HG02678 (cell line): ENCODE data around the gene SWT1.
"Not testable (repeated sequence)": the region's sequence is repeated elsewhere in the genome, so short reads cannot be mapped to it uniquely, and the experiment has no call there.

Experiments used
- ATAC-seq: cut with Tn5 transposase; IDR thresholded peaks from one replicate; pipeline ENCODE4 v1.9.1; 2021; ENCODE audit warnings: mild to moderate bottlenecking, moderate library complexity; ENCODE audit not compliant: unreplicated experiment

SWT1 gene

DNA sequence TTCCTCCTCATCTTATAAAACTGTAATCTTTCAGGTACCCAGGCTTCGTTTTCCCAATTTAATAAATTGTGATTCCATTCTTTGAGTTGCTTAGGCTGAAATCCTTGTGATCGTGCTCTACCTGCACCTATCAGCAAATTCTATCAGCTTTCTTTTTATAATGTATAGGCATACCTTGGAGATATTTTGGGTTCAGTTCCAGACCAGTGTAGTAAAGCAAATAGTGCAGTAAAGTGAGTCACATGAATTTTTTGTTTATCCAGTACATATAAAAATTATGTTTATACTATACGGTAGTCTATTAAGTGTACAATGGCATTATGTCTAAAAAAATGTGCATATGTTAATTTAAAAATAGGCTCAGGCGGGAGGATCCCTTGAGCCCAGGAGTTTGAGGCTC, 5.5 kb downstream of the SWT1 start:
- ATAC-seq = no peak

DNA sequence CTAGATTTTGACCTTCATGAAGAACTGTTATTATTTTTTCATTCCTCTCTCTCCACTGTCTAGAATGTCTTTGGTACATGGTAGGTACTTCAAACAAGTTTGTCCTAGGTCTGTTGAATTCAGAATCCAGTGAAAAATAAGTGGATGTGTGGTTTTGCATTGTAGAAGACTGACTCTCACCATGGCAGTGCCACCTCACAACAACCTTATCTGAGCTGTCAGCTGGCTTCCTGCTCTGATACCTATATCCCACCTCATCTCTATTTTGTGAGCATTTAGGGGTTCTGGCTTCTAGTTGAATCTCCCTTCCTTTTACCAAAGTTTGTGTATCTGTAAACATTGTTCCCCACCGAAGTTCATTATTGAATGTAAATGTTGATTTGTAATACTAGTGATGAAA, 9.1 kb downstream of the SWT1 start:
- ATAC-seq = no peak

DNA sequence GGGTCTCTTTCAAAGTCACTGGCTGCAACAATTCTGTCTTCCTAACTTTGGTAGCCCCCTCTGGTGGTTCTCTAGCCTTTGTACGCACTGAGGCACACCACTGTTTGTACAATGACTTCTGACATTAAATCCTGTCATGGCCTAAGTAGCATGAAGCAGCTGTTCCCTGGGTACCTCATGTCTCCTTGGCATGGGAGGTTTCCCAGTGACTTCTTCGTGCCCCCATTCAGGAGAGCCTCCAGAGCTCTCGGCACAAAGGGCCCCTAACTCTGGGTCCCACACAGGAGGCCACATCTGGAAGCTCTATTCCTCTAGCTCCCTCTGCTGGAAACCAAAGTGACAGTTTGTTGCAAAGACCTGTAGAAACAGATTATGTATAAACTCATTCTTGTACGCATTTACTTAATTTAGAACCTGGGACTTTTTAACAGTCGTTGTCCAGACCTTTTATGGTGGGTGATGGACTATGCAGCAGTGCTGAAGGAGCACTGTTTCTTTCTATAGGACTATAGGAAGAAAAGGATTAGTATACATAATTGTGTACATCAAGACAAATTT, 13.4 kb downstream of the SWT1 start:
- ATAC-seq = peak; percentile 93

DNA sequence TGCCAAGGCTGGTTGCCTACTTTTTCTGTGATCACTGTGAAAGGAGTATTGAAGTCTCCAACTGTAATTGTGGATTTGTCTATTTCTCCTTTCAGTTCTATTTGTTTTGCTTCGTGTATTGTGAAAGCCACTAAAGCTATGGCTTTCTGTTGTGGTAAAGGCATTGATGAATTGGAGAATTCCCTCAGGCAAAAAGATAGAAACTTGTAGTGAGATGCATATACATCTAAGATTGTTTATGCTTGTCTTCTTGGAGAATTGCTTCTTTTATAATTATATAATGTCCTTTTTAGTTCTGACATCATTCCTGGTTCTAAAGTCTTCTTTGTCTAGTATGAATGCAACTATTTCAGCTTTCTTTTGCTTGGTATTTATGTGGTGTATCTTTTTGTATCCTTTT, 36.8 kb downstream of the SWT1 start:
- no peak for ATAC-seq

DNA sequence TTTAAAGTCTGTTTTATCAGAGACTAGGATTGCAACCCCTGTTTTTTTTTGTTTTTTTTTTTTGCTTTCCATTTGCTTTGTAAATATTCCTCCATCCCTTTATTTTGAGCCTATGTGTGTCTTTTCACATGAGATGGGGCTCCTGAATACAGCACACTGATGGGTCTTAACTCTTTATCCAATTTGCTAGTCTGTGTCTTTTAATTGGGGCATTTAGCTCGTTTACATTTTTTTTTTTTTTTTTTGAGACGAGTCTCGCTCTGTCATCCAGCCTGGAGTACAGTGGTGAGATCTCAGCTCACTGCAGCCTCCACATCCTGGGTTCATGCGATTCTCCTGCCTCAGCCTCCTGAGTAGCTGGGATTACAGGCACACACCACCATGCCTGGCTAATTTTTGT, 41.7 kb downstream of the SWT1 start:
- not testable (repeated sequence) for ATAC-seq

DNA sequence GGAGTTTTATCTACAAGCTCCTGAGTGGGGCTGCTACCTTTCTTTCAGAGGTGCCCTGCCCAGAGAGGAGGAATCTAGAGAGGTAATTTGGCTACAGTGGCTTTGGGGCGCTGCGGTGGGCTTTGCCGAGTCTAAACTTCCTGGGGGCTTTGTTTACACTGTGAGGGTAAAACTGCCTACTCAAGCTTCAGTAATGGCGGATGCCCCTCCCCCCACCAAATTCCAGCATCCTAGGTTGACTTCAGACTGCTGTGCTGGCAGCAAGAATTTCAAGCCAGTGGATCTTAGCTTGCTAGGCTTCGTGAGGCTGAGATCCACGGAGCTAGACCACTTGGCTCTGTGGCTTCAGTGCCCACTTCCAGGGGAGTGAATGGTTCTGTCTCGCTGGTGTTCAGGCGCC, 43.9 kb downstream of the SWT1 start:
- no peak for ATAC-seq

DNA sequence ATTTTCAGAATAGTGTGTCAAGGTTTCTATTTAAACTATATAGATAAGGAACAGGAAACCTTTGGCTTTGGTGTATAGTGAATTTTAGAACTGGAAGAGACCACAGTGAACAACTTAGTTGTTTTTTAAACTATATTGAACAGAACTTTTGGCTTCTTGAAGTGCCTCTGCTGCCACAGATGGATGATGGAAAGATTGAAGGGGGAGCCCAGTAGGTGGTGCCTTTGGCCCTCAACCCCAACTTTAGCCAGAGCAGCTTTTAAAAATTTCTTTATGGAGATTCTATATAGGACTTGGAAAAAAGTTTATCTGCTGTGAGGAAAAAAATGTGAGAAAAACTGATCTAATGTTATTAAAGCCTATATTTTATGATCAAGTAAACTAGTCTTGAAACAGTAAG, 50.2 kb downstream of the SWT1 start:
- ATAC-seq = no peak

DNA sequence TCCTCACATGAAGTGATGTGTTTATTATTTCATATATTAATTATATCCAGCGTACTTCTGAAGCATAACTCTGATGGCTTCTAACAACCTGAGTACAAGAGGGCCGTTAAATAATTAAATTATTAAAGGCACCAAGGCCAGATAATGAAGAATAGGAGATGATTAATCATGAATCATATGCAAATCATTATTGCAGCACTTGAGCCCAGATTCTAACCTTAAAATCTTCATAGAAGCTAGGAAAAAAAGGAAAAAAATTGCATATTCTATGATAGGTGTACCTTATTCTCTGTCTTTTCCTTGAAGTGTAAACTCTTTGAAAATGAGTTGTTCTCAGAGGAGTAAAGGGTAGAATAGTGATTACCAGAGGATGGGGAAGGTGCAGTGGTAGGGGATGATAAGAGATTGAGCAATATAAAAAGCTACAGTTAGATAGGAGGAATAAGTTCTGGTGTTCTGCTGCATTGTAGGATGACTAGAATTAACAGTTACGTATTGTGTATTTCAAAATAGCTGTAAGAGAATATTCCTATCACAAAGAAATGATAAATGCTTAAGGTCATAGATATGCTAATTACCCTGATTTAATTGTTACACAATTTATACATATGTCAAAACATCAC, 51.1 kb downstream of the SWT1 start:
- ATAC-seq = no peak

DNA sequence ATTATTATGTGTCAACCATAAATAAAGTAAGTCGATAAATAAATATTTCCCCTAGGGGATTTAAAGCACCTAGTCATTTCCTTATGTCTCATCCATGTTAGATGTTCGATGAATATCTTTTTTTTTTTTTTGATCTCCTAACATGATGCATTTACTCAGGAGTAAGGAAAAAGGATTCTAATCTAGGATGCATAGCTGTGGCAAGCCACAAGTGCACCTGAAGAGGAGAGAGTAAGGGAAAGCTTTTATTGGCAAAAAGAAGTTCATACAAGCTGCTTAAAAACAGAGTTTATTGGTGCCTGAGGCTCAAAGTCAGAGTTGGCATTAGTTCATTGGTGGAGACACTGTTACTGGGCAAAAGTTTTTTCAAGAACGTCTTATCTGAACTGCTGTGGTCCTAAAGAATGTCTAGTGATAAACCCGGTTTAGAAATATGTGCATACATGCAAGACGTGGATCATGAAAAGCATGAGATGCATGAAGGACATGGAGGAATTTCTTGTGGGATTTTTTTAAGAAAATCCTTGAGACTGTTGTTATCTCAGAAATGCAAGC, 51.7 kb downstream of the SWT1 start:
- ATAC-seq = no peak

DNA sequence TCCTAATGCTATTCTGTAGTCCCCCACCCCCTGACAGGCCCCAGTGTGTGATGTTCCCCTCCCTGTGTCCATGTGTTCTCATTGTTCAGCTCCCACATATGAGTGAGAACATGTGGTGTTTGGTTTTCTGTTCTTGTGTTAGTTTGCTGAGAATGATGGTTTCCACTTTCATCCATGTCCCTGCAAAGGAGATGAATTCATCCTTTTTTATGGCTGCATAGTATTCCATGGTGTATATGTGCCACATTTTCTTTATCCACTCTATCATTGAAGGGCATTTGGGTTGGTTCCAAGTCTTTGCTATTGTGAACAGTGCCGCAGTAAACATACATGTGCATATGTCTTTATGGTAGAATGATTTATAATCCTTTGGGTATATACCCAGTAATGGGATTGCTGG, 52.4 kb downstream of the SWT1 start:
- ATAC-seq = not testable (repeated sequence)

DNA sequence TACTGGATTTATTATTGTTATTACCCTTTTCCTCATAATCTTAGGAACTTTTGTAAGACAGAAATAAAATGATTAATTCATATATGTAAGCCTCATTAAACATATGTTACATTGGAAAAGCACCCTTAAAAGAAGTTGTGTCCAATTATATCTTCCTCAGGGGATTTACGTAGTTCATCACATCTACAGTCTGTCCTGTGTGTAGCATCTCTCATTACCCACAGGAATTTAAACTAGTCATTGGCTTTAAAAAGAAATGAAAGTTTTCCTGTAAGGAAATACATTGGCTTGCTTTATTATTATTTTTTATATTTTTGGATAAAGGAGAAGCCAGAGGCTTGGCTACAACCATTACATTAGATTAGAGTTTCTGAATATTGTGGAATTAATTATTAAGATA, 56.1 kb downstream of the SWT1 start:
- no peak for ATAC-seq

DNA sequence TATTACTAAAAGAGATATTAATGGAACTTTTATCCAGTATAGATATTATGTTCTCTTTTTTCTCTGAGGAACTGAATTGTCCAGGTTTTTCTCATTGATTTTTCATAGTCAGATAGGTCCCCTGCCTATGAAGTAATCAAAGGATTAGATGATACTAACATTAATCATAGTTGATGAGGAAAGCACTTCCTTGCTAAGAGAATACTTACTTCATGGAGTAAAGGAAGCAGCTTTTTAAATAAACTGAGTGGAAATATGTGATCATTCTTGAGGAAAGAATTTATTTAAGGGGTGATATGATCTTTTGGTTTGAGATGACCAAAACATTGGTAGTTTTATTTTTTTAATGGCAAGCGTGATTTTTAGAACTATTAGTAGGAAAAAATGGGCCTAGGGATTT, 58.9 kb downstream of the SWT1 start:
- no peak for ATAC-seq

DNA sequence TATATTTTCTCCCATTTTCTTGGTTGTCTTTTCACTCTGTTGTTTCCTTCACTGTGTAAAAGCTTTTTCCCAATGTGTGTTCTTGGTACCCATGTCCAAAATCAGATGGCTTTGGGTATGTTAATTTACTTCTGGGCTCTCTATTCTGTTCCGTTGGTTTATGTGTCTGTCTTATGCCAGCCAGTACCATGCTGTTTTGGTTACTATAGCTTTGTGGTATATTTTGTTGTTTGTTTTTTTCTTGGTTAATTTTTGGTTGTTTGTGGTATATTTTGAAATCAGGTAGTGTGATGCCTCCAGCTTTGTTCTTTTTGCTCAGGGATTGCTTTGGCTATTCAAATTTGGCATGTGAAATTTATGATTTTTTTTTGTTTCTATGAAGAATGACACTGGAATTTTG, 67.2 kb downstream of the SWT1 start:
- ATAC-seq = no peak

DNA sequence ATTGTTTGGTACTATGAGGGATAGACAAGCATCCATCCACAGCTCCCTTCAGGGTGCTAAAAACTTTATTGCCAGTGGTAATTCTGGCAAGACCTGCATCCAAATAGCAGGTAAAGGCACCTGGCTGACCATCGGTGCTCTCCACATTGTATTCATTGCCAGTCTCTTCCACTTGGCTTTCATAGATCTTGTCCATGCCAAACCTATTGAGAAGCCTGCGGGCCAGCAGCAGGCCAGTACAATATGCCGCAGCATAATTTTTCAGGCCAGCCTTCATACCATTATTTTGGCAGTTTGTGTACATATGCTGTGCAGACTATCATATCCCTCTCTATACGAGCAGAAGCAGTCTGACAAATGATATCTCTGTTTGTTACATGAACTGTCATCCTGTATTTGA, 70.2 kb downstream of the SWT1 start:
- no peak for ATAC-seq

DNA sequence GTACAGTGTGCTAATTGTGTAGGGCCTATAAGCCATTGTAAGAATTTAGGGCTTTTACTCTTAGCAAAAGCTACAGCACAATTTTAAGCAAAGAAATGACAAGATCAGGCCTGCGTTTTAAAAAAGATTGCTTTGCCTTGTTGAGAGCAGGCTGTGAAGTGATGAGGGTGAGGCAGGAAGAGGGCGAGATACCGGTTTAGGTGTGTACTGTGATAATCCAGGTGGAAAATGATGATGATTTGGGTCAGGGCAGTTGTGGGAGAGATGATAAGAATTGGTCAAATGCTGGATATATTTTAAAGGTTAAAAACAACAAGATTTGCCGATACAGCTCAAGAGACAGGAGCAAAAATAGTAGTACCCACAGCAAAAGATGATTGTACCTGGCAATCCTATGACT, 72.0 kb downstream of the SWT1 start:
- ATAC-seq = no peak

DNA sequence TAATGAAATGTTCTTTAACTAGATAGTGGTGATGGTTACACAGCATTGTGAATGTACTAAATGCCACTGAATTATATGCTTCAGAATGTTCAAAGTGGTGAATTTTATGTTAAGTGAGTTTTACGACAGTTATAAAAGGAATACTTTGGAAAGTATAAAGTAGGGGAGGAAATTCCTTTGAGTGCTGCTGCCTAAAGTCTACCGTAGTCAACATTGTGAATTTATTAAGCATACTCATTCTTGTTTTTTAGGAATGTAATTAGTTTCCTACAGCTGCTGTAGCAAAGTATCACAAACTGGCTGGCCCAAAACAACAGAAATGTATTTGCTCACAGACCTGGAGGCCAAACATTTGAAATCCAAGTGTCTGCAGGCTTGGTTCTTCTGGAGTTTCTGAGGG, 73.0 kb downstream of the SWT1 start:
- ATAC-seq = no peak

DNA sequence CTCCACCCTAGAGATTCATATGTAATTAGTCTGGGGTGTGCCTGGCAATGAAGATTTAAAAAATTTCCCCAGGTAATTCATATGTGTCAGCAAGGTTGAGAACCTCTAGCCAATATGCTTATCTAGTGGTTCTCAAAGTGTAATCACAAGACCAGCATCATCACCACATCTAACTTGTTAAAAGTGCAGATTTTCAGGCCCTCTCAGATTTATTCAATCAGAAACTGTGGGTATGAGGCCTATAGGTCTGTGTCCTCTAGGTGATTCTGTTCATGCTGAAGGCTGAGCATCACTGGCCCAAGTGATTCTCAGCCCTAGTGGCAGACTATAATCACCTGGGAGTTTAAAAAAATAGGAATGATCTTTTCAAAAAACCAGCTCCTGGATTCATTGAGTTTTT, 75.9 kb downstream of the SWT1 start:
- ATAC-seq = no peak

DNA sequence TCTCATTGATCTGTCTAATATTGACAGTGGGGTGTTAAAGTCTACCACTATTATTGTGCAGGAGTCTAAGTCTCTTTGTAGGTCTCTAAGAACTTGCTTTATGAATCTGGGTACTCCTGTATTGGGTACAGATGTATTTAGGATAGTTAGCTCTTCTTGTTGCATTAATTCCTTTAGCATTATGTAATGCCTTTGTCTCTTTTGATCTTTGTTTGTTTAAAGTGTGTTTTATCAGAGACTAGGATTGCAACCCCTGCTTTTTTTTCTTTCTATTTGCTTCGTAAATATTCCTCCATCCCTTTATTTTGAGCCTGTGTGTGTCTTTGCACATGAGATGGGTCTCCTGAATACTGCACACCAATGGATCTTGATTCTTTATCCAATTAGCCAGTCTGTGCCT, 77.2 kb downstream of the SWT1 start:
- ATAC-seq = not testable (repeated sequence)

DNA sequence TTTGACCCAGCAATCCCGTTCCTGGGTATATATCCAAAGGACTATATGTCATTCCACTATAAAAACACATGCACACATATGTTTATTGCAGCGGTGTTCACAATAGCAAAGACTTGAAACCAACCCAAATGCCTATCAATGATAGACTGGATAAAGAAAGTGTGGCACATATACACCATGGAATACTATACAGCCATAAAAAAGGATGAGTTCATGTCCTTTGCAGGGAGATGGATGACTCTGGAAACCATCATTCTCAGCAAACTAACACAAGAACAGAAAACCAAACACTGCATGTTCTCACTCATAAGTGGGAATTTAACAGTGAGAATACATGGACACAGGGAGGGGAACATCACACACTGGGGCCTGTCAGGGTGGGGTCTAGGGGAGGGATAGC, 80.2 kb downstream of the SWT1 start:
- ATAC-seq = not testable (repeated sequence)

DNA sequence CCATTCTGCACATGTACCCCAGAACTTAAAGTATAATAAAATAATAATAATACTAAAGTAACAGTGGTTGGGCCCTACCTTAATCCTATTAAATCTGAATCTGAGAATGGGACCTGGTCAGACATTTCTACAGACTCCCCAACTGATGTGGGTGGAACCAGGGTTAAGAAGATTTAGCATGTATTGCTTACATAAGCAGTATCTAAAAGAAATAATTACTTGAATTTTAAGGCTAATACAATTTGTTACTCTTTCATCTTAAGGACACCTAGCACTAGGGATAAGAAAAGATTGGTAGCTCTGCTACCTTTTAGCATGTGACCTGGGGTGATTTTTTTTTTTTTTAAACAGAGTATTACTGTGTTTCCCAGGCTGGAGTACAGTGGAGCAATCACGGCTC, 80.7 kb downstream of the SWT1 start:
- no peak for ATAC-seq

DNA sequence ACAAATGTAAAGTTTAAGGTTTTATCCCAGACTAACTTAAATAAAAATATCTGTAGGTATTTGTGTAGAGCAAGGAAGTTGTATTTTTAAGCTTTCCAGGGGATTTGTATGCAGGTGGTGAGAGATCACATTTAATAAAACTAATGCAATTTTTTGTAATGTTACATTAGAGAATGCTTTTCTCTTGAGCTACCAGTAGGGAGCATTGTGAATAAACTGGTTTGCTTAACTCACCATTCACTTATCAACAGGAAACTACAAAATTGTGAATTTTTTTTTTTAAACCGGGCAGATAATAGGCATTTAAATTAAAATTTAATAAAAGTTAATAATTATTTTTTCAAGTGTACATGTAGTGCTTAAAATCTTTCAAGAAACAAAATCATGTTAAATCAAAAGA, 81.5 kb downstream of the SWT1 start:
- ATAC-seq = no peak

DNA sequence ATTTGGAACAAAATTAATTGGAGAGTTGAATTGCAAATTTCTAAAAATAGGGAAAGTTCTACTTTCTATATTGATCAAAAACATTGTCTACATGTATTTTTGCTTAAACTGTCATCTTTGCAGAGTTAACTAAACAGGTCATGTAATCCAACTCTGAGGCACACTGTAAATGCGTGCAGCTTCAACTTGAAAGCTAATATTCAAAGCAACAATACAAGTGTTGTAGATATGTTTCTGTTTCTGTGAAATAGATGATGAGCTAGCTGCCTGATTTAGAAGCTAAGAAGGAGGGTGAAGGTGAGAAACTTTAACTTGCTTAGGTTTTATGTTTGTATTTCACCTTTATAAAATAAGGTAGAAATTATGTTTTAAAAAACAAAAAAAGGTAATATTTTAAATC, 82.9 kb downstream of the SWT1 start:
- no peak for ATAC-seq

DNA sequence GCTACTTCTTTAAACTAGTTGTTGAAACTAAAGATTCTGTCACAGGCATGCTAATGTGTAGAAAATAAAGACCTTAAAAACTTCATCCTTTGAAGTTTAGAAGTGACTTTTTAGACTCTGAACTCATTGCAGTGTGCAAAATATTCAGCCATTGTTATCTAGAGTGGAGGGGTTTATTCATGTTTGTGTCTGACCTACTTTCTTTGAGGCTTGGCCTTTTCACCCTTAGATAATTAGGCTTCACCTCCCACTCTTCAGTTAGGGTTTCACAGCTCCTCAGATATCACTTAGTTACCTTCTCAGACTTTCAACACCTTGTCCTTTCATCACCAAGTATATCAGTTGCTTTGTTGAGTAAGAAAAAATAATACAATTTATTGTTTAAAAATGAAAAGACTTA, 84.2 kb downstream of the SWT1 start:
- ATAC-seq = no peak
